Hepatocyte (in vitro differentiated cells): ENCODE data around the gene TMEM31.

Source experiments
- CTCF ChIP-seq: fragments of 200-600 bp; sonication (generic); IDR thresholded peaks from 2 replicates; pipeline ENCODE4 v1.5.1; 2016; ENCODE audit warnings: antibody characterized with exemption, mild to moderate bottlenecking; ENCODE audit not compliant: poor library complexity
- EZH2phosphoT487 ChIP-seq: fragments of 200-600 bp; sonication (generic); IDR thresholded peaks from one replicate; pipeline ENCODE4 v1.6.1; 2018; ENCODE audit warnings: antibody characterized with exemption, mild to moderate bottlenecking, low read depth, moderate library complexity; ENCODE audit not compliant: unreplicated experiment, severe bottlenecking

GRCh38 chrX:103742339-103742738, 31.6 kb downstream of the TMEM31 start:
- no peak for TF ChIP-seq CTCF
- TF ChIP-seq EZH2phosphoT487 = no peak
